Measurements from ENCODE around the gene YWHAQ.
A peak's percentile ranks its signal among the peaks of the same experiment; 100 is the strongest.

The YWHAQ gene

GRCh38 chr2:9547262-9547991, 83.4 kb downstream of the YWHAQ start:
- no peak for DNase-seq

GRCh38 chr2:9545502-9545901, 85.3 kb downstream of the YWHAQ start:
- no peak for DNase-seq

- DNase-seq = peak; percentile 28 to 31
These were observed 87.2 kb downstream of the YWHAQ start for GRCh38 chr2:9543557-9543956.

- DNase-seq = no peak
These were observed 91.3 kb downstream of the YWHAQ start for GRCh38 chr2:9539531-9539930.

- peak; percentile 88 to 90 for DNase-seq
These were observed 92.7 kb downstream of the YWHAQ start for GRCh38 chr2:9538000-9538507.

GRCh38 chr2:9536504-9536903, 94.3 kb downstream of the YWHAQ start:
- no peak for DNase-seq

- DNase-seq = peak in 1 of 2 experiments; percentile 38
These were observed 95.6 kb downstream of the YWHAQ start for GRCh38 chr2:9535177-9535576.
